OCI-LY3 (cell line): ENCODE results near the gene CCDC12.

Experiments used
- H2AFZ ChIP-seq: fragments of 200-600, 300-600 bp; shearing (Covaris generic); 2 replicates; pipeline ENCODE4 v1.6.0; 2014; ENCODE audit warnings: antibody characterized with exemption, low read depth, low read length
- H3K27ac ChIP-seq: fragments of 200-600, 300-600 bp; sonication (generic); 2 replicates; pipeline ENCODE4 v1.5.1; 2014; ENCODE audit warnings: mild to moderate bottlenecking, low read length, moderate library complexity, mixed read lengths
- H3K27me3 ChIP-seq: fragments of 200-600, 300-600 bp; sonication (generic); 2 replicates; pipeline ENCODE4 v1.6.1; 2014; ENCODE audit warnings: low read depth, low read length, mixed read lengths
- H3K36me3 ChIP-seq: fragments of 200-600, 300-600 bp; sonication (generic); replicated peaks from 2 replicates; pipeline ENCODE3; 2014; ENCODE audit warnings: low read depth, low read length, mixed read lengths
- H3K4me1 ChIP-seq: fragments of 300-600, 200-600 bp; sonication (generic); 2 replicates; pipeline ENCODE4 v1.6.1; 2014; ENCODE audit warnings: low read length, mixed read lengths
- H3K4me2 ChIP-seq: fragments of 200-600, 300-600 bp; sonication (generic); 2 replicates; pipeline ENCODE4 v1.6.1; 2014; ENCODE audit warnings: low read length, mixed read lengths
- H3K4me3 ChIP-seq: fragments of 300-600, 200-600 bp; sonication (generic); 2 replicates; pipeline ENCODE4 v1.5.1; 2014; ENCODE audit warnings: antibody characterized with exemption, mild to moderate bottlenecking, low read length, moderate library complexity
- H3K79me2 ChIP-seq: fragments of 300-600, 200-600 bp; shearing (Covaris generic); 2 replicates; pipeline ENCODE4 v1.6.1; 2014; ENCODE audit warnings: mild to moderate bottlenecking, low read length, mixed read lengths
- H3K9ac ChIP-seq: fragments of 300-600, 200-600 bp; shearing (Covaris generic); 2 replicates; pipeline ENCODE4 v1.6.0; 2014; ENCODE audit warnings: mild to moderate bottlenecking, low read length, moderate library complexity
- H3K9me3 ChIP-seq: fragments of 200-600, 300-600 bp; shearing (Covaris generic); 2 replicates; pipeline ENCODE4 v1.6.1; 2014; ENCODE audit warnings: low read length, mixed read lengths; ENCODE audit not compliant: insufficient read depth
- H4K20me1 ChIP-seq: fragments of 200-600, 300-600 bp; sonication (generic); 2 replicates; pipeline ENCODE4 v1.6.1; 2016; ENCODE audit warnings: low read length, mixed read lengths; ENCODE audit not compliant: insufficient read depth
- CTCF ChIP-seq: fragments of 200-600, 300-600 bp; sonication (generic); IDR thresholded peaks from 2 replicates; pipeline ENCODE4 v1.5.1; 2014; ENCODE audit warnings: antibody characterized with exemption, low read length, low read depth
- EZH2phosphoT487 ChIP-seq: fragments of 200-600 bp; shearing (Covaris generic); IDR thresholded peaks from 2 replicates; pipeline ENCODE4 v1.6.1; 2018; ENCODE audit warnings: antibody characterized with exemption, mixed run types, low read depth

Gene CCDC12

GRCh38 chr3:46930166-46930944 lies 46.2 kb downstream of the CCDC12 start:
- Histone ChIP-seq H3K4me2 (peak overlapping the region; percentile 67), H3K4me3 (peak overlapping the region; percentile 14), H3K27me3 (no peaks in the 10 kb centered on the region), H3K36me3 (peaks cover 62% of the 10 kb centered on the region), H3K79me2 (peaks cover 83% of the 10 kb centered on the region), H3K4me1 (peaks cover 98% of the 10 kb centered on the region), H2AFZ (no peak overlapping the region), H3K27ac (peak overlapping the region; percentile 98), H3K9ac (peak overlapping the region; percentile 78), H4K20me1 (no peaks in the 10 kb centered on the region), H3K9me3 (peaks cover 7% of the 10 kb centered on the region; the same call in 1 of the 2 replicates)
- no peak for TF ChIP-seq CTCF
- no peak for TF ChIP-seq EZH2phosphoT487

- H3K4me3 ChIP-seq: peak overlapping the region; percentile 2; the same call in 1 of the 2 replicates
- peaks cover 92% of the 10 kb centered on the region for H3K4me1 ChIP-seq
- peaks cover 79% of the 10 kb centered on the region for H3K79me2 ChIP-seq
- H3K4me2 ChIP-seq: peak overlapping the region; percentile 86
- no peaks in the 10 kb centered on the region for H3K27me3 ChIP-seq
- no peak overlapping the region for H2AFZ ChIP-seq
- peak overlapping the region; percentile 98 for H3K27ac ChIP-seq
- TF ChIP-seq EZH2phosphoT487 (no peak), CTCF (no peak)
- H3K36me3 ChIP-seq: peaks cover 58% of the 10 kb centered on the region
- peaks cover 7% of the 10 kb centered on the region; the same call in 1 of the 2 replicates for H3K9me3 ChIP-seq
- peak overlapping the region; percentile 31; the same call in 1 of the 2 replicates for H3K9ac ChIP-seq
- H4K20me1 ChIP-seq: no peaks in the 10 kb centered on the region
Measured at GRCh38 chr3:46929324-46929723, 47.2 kb downstream of the CCDC12 start.

- Histone ChIP-seq H3K27me3 (no peaks in the 10 kb centered on the region), H3K36me3 (peaks cover 61% of the 10 kb centered on the region), H4K20me1 (no peaks in the 10 kb centered on the region), H2AFZ (no peak overlapping the region), H3K79me2 (peaks cover 78% of the 10 kb centered on the region), H3K9me3 (peaks cover 7% of the 10 kb centered on the region; the same call in 1 of the 2 replicates), H3K4me3 (peak overlapping the region; percentile 3; the same call in 1 of the 2 replicates), H3K4me2 (peak overlapping the region; percentile 86), H3K4me1 (peaks cover 86% of the 10 kb centered on the region), H3K9ac (peak overlapping the region; percentile 86), H3K27ac (peak overlapping the region; percentile 98)
- no peak for TF ChIP-seq EZH2phosphoT487
- TF ChIP-seq CTCF: no peak
Measured at GRCh38 chr3:46928282-46928681, 48.3 kb downstream of the CCDC12 start.

- H3K36me3 ChIP-seq: peaks cover 66% of the 10 kb centered on the region
Measured at GRCh38 chr3:46927718-46928073, 48.8 kb downstream of the CCDC12 start.

More at GRCh38 chr3:46927718-46928073, 48.8 kb downstream of the CCDC12 start:
- Histone ChIP-seq H2AFZ (no peak overlapping the region), H3K9ac (peak overlapping the region; percentile 86), H3K27ac (peak overlapping the region; percentile 98), H3K27me3 (no peaks in the 10 kb centered on the region), H3K4me3 (peak overlapping the region; percentile 60), H4K20me1 (no peaks in the 10 kb centered on the region), H3K79me2 (peaks cover 78% of the 10 kb centered on the region), H3K4me2 (peak overlapping the region; percentile 86), H3K9me3 (peaks cover 7% of the 10 kb centered on the region; the same call in 1 of the 2 replicates), H3K4me1 (peaks cover 81% of the 10 kb centered on the region)
- TF ChIP-seq EZH2phosphoT487 (no peak), CTCF (no peak)
